Anterior cingulate cortex (tissue), 58 donors: Measurements from ENCODE around the gene CD302.
"Not testable (repeated sequence)": the region's sequence is repeated elsewhere in the genome, so short reads cannot be mapped to it uniquely, and the experiment has no call there.

Experiments used
- DNase-seq, 58 donors: peaks; one replicate each; lab custom pipeline; 2025; lab: John Stamatoyannopoulos, UW

Gene CD302

DNA sequence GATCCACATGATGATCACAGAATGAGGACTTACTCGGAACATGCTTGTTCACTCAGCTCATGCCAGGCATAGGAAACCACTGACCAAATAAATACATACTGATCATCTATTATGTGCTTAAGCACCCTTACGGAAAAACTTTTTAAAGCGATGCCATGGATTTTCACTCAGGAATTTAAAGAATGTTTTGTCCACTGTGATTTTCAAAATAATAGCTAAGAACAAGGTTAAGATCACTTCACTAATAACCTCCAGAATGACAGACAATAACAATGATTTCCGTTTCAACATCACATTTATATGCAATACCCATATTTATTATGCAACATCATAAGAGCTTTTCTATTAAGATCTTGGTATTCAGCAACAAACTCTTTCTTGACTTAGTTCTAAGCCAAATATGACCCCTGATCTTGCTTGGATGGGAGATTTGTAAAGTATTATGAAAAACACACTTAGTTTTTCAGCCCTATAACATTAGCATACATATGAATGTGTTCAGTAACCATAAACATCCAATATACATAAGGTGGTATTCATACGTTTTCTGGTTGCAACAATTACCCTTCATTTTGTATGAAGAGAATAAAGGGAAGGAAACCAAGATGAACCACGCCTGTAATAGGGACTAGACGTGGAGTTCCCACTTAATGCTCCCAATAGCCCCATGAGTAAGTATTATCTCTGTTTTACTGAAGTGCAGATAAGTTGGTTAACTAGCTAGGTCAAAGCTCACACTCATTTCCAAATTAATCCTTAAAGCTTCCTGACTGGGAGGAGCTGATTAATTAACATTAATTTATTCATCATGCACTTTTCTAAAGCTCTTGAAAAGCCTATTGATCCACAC is 1.9 kb downstream of the CD302 start:
- no peak for DNase-seq

- no peak for DNase-seq
Observed at GRCh38 chr2:159793326-159793725, 4.7 kb downstream of the CD302 start.

DNA sequence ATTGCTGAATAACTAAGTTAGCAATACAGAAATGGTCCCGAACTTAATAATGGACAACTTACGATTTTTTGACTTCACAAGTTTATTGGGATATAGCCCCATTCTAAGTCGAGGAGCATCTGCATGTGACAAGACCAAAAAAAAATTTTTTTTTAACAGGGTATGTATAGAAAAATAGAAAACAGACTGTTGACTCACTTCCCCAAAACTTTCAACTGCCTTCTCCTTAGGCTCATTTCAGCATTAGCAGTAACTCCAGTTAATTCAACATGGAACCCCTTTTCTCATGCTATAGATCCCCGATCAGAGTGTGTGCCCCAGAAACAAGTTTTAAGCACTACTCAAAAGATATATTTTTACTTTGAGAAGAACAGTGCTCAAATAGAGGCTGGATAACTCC is 5.4 kb downstream of the CD302 start:
- DNase-seq = no peak

DNA sequence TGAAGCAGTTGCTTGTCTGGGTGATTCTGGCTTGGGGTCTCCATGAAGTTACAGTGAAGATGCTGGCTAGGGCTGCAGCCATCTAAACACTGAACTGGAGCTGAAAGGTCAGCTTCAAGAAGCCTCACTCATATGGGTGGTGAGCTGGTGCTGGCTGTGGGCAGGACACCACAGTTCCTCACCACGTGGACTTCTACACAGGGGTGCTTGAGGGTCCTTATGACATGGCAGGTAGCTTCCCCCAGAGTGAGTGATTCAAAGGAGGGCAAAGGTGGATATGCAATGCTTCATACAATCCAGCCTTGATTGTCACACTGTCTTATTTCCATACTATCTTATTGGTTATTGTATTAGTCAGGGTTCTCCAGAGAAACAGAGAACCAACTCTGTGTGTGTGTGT is 6.0 kb downstream of the CD302 start:
- DNase-seq = no peak

DNA sequence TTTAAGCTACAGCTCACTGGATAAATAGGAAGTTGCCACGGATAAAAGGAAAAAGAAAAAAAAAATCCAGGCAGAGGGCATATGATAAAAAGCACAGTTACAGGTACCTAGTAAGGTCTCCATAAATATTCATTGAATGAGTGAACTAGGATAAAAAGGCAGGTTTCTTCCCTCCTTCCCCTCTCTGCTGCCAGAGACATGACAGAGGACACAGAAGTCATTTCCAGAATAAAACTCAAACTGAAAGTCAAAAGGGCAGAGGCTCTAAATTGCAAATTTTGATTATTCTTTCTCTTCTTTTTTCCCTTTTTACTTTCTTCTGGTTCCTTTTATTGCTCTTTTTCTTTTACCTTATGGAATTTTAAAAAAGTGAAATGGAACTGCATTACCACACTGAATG is 7.7 kb downstream of the CD302 start:
- DNase-seq = no peak

DNA sequence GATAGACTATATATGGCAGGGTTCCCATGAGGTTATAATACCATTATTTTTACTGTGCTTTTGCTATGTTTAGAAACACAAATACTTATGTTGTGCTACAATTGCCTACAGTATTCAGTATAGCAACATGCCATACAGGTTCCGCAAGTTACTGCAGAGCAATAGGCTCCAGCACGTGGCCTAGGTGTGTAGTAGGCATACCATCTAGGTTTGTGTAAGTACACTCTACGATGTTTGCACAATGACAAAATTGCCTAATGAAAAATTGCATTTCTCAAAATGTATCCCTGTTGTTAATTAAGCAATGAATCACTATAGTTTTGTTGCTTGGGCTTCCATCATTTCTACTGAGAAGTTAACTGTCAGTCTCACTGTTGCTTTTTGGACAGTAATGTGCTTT is 9.8 kb downstream of the CD302 start:
- DNase-seq = no peak

DNA sequence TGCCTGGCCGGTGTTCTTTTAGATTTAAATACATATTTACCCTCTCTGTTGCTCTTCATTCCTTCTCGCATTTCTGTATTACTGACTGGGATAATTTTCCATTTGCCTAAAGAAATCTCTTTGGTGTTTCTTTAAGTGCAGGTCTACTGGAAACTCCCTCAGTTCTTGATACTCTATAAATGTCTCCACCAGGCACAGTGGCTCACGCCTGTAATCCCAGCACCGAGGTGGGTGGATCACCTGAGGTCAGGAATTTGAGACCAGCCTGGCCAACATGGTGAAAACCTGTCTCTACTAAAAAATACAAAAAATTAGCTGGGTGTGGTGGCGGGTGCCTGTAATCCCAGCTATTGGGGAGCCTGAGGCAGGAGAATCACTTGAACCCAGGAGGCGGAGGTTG is 10.4 kb downstream of the CD302 start:
- not testable (repeated sequence) for DNase-seq

DNA sequence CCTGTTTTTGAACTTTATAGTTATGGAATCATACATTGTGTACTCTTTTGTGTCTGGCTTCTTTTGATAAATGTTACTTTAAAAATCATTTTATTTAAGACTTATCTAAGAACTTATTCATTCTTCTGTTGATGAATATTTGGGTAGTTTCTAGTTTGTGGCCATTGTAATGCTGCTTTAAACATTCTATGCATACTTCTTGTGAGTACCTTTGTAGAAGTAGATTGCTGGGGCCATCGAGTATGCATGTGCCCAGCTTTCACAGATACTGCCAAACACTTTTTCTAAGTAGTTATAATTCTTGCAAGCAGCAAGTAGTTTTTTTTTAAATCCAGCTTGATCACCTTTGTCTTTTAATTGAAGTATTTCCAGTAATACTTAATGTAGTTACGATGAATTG is 11.1 kb downstream of the CD302 start:
- DNase-seq = no peak

DNA sequence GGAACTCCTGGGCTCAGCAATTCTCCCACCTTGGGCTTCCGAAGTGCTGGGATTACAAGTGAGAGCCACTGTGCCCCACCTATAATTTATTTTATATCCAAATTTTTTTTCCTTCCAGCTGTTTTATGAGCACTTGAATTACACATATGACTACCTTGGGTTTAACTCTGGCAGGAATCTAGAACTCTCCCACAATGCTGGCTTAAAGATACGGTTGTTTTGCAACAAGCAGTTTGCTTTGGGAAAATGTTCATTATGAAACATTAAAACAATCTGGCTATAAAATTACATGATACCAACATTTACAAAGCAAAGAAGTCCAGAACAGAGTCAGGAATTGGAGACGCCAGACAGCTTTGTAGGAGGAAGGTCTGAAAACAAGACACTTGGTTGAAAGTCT is 12.8 kb downstream of the CD302 start:
- no peak for DNase-seq

DNA sequence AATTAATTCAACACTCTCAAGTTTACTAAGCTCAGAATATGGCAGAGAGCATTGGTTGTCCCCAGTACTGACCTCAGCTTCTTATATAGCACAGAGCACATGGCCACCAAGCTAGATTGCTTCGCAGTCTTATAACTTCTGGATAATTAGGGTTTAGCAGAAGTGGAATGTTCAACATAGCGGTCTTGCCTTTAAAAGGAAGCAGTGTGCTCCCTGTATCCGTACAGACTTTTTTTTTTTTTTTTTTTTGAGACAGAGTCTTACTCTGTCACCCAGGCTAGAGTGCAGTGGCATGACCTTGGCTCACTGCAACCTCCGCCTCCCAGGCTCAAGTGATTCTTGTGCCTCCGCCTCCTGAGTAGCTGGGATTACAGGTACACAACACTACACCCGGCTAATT is 13.3 kb downstream of the CD302 start:
- not testable (repeated sequence) for DNase-seq

DNA sequence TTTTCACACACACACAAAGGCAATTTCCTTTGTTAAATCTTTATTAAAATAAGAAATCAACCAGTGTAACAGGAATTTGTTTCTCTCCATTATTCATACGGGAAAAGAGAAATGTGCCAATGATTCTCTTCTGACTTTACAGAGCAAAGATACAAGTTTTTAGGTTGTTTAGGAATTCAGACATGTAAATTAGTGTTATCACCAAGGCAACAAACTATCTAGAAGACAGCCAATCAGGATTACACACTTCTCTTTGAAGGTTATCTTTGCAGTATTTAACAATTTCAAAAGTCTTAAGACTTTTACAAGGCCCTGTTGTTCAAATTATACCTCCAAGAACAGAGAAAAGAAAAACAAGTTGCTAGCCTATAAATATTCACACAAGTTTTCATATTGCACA is 14.5 kb downstream of the CD302 start:
- DNase-seq = no peak

DNA sequence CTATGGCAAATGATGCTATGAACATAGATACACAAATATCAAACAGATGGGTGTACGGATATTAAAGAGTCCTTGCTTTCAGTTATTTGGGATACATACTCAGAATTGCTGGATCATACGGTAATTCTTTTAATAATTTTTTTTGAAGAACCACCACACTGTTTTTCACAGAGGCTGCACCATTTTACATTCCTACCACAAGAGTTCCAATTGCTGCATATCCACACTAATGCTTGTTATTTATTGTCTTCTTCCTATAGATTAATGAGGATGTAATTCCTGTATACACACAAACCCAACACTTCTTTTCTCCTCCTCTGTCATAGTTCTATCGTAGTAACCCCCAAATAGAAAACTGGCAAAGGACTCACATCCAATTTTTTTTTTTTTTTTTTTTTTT is 21.7 kb downstream of the CD302 start:
- no peak for DNase-seq

DNA sequence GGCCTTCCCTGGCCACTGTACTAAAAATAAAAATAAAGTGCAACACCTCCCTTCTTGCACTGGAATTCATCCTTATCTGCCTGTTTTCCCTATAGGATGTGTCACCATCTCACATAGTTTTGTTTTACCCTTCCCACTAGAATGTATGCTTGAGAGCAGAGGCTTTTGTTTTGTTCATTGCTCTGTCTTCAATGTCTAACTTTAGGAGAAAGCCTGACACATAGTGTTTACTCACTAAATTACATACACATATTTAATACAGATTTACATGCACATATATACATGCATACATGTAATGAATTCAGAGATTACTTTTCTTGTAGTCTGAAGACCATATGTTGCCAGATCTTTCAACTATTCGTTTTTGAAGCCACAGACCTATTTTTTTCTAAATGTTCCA is 23.0 kb downstream of the CD302 start:
- DNase-seq = no peak

- no peak for DNase-seq
Observed at GRCh38 chr2:159774370-159774990, 23.5 kb downstream of the CD302 start.

DNA sequence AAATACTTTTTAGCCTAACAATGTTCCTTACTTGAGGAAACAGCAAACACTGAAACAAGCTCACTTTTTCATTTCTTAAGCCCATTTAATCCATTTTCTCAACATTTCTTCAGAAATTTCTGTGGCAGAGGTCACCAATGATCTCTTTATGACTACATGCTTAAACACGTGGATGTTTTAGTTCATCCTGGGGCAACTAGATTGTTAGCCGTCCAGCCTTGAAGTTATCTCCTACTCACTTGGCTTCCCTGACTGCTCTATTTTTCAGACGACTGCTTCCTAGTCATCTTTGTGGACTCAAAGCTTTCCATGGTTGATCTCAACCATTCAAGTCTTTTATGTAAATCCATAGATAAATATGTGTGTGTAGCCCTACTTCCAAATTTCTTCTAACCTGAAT is 24.1 kb downstream of the CD302 start:
- no peak for DNase-seq

GRCh38 chr2:159773426-159773825 is 24.6 kb downstream of the CD302 start:
- DNase-seq = no peak

DNA sequence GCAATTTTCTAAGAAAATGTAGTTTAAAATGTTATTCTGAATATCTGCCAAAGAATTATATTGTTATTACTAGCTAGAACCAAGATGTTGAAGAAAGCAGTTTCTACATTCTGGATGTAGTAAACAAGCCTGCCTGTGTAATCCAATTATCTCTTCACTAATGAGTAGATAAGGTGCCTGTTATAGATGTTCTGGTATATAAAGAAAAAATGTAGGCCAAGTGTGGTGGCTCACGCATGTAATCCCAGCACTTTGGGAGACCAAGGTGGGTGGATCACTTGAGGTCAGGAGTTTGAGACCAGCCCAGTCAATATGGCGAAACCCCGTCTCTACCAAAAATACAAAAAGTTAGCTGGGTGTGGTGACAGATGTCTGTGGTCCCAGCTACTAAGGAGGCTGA is 28.9 kb downstream of the CD302 start:
- no peak for DNase-seq

- peak in 9 of 58 donors; percentile 2 to 32 (median 7) for DNase-seq
Observed at GRCh38 chr2:159762075-159762474, 35.9 kb downstream of the CD302 start.

DNA sequence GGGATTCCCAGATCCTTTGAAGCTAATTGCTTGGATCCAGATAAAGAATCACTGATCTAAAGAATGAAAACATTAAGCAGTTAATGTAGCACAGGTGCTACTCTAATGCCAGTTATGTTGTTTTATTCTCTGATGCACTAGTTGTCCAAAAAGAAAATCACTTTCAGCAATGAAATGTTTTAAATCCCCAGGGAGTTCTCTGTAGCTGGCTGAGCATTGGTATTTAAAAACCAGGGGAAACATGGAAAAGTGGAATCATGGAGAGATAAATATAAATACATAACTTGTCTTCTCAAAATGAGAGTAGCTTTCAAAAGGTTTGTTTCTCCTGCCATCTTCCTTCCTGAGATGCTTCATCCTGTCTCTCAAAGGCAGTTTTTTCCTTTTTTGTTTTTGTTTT is 37.7 kb downstream of the CD302 start:
- DNase-seq = no peak

DNA sequence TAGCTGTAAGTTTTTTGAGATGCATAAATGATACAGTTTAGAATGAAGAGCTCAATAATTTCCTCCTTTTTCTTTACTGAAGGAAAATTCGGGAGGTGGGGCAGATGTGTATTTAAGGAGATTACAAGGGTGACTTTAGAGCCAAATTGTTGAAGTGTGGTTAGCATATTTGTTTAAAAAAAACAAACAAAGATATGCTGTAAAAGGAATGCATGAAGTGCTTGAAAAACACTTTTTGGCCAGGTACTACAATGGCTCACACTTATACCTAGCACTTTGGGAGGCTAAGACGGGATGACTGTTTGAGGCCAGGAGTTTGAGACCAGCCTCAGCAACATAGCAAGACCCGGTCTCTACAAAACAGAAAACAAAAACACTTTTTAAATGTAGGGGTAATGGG is 38.4 kb downstream of the CD302 start:
- DNase-seq = no peak

DNA sequence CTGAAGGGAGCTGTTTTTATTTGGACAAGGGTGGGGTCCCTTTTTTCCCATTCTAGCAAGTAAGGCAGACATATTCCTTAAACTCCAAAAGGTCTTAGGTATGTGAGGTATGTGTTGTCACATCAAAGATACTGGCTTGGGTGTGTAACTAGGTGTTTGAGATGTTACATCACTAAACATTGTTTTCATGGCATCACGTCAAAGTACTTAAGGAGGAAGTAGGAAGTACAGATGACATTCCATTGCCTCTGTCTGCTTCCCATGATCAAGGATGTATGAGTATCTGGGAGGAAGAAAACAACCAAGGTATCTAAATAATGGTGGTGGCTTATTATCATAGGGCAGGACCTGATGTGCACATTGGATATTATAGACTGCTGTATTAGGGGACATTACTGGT is 39.3 kb downstream of the CD302 start:
- DNase-seq = no peak

DNA sequence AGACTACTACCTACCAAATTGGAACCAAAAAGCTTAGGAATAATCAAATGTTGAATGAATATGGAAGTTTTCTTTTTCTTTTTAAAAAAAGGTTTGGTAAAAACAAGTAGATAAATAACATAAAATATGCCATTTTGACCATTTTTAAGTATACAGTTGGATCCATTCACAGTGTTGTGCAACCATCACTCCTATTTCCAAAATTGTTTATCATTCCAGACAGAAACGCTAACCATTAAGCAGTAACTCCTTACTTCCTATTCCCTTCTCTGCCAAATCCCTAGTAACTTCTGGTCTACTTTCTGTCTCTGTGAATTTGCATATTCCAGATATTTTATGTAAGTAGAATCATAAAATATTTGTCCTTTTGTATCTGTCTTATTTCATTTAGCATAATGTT is 39.8 kb downstream of the CD302 start:
- no peak for DNase-seq
